Hindlimb muscle (tissue), 1 donor: Measurements from ENCODE around the gene LZTS3. TPM values are rescaled to one million over a fixed set of nuclear protein-coding genes. Genes with fewer than 3 reads are reported as not detected.
"Not testable (repeated sequence)": the region's sequence is repeated elsewhere in the genome, so short reads cannot be mapped to it uniquely, and the experiment has no call there.

Experiments
- DNase-seq: peaks from one replicate; pipeline ENCODE4 v3.0.0-alpha.2; 2013
- polyA plus RNA-seq: library from polyadenylated mRNA; unstranded; fragments of 120-200 nt; gene quantifications from one replicate; pipeline ENCODE4 v1.2.1, GENCODE V29; 2013; ENCODE audit not compliant: insufficient read length

Gene LZTS3
- polyA plus RNA-seq, 1 donor: 3.5 TPM

- no peak for DNase-seq
These were observed 6.4 kb downstream of the LZTS3 start for GRCh38 chr20:3166913-3167342.

- DNase-seq: no peak
These were observed 6.9 kb downstream of the LZTS3 start for GRCh38 chr20:3166338-3166912.

DNA sequence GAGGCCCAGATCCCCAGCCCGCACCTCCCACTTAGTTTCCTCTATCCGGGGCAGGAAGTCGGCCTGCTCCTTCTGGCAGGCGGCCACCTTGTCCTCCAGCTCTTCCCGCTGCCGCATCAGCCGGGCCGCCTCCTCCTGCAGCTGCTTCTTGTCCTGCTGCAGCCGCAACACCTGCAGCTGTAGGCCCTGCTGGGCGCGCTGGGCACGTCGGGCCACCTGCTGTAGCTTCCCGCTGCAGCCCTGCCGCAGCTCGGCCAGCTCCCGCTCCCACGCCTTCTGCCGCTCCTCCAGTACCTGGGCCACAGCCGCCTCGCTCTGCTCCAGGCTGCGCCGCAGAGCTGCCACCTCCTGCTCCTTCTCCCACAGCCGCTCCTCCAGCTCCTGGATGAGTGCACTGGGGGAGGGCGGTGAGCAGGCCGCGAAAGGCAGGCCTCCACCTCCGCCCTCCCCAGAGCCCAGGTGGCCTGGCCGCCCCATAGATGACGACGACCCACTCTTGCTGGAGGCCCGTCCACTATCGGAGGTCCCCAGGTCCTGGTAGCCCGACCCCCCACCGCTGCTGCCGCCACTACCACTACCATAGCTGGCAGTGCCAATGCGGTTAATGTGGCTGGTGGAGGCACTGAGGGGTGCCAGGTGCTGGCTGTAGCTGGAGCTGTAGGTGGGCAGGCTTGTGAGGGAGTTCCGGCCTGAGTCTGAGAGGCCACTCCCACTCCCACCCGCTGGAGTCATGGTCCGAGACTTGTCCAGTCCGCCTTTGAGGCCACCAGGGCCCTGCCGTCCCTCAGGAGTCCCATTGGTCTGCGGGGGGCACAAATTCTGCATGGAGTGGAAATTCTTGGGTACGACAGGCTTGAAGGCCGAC is 7.6 kb downstream of the LZTS3 start:
- peak; percentile 77 for DNase-seq

DNA sequence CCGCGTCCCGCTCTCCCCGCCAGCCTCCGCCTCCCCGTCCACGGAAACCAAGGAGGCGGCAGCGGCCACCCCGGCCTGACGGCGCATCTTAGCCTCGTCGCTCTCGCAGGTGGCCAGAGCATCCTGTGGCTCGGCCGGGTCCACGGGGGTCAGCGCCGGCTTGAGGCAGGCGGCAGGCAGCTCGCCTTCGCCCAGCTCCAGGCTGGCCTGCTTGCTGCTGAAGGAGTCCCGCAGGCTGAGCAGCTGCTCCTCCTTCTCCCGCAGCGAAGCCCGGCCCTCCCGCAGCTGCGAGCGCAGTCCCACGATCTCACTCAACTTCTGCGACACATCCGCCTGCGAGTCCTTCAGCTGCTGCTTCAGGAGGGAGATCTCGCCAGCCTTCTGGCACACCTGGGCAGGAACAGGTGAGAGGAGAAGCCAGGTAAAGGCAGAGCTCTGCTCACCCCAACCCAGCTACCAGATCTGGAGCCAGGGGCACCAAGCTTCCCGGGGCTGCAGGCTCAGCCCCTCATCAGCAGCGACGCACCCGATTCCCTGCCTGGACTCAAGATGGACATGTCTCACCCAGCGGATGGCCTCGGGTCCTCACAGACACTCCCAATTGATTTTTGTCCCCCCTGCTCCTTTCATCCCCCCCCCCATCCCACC is 8.5 kb downstream of the LZTS3 start:
- no peak for DNase-seq

DNA sequence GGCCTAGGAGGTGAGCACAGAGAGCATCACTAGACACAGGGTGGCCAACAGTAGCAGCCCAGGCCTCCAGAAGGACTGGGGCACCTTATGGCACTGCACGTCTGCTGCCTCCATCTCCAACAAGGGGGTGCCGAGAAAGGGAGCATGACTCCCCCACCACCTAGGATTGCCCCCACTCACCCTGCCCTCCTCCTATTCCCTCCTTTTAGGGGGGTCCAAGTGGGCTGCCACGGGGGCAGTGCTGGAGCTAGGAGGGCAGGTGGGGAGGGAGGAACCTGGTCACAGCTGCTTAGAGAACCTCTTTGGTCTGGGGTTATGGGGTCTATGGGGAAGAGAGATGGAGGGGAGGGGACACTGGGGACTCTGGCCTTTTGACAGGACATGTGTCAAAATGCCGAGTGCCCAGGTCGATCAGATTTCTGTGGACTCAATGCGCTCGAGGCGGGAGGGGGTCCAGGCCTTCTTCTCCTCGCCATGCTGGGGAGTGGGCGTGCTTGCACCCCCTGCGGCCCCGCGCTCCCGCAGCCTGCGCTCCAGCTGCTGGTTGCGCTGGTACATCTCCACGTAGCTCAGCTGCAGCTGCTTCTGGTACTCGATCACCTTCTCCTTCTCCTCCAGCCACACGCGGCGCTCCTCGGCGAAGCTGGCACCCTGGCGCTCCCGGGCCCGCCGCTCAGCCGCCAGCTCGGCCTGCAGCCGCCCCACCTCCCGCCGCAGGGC is 9.1 kb downstream of the LZTS3 start:
- DNase-seq: no peak

- DNase-seq: no peak
These were observed 10.0 kb downstream of the LZTS3 start for GRCh38 chr20:3163099-3164042.

GRCh38 chr20:3162080-3162611 is 11.2 kb downstream of the LZTS3 start:
- no peak for DNase-seq

- no peak for DNase-seq
These were observed 11.9 kb downstream of the LZTS3 start for GRCh38 chr20:3161316-3162079.

GRCh38 chr20:3160418-3160817 is 12.9 kb downstream of the LZTS3 start:
- DNase-seq: no peak

GRCh38 chr20:3158968-3159431 is 14.3 kb downstream of the LZTS3 start:
- no peak for DNase-seq

DNA sequence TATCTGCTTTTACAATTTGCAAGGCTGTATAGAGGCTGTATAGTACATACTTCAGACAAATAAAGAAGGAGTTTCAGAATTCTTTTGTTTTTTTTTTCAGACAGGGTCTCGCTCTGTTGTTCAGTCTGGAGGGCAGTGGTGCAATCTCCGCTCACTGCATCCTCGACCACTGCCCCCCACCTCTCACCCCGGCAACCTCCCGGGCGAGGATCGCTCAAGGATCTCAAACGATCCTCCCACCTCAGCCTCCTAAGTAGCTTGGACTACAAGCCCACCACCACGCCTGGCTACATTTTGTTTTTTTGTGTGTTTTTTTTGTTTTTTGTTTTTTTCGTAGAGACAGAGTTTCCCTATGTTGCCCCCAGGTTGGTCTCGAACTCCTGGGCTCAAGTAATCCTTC is 15.5 kb downstream of the LZTS3 start:
- no peak for DNase-seq

DNA sequence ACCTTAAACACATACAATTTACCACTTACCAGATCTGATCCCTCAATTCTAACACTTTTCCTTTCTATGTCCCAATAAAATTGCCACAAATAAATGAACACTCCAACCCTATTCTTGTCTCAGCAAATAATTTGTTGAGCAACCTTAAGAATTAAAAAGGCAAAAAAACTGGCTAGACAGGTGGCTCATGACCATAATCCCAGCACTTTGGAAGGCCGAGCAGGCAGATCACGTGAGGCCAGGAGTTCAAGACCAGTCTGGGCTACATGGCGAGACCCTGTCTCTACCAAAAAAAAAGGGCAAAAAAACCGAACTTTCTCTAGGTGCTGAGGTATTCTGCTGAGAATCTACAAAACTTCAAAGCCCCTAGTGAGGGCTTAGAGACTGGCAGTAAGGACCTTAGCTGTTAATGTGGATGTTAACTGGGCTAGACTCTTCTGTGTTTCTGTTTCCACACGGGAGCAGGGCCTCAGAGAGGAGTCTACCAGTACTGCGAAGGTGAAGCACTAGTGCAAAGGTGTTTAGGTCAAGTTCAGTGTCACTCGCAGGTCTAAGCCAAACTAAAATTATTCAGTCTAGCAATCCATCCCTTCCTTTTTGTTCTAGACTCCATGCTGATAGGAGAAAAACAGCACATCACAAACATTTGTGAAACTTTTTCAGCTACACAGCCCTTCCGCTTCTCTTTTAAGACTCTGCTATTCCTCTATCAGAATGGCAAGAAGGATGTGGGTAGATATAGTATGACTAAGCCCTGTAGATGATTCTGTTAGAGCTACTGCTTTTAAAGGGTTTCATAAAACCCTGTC is 16.3 kb downstream of the LZTS3 start:
- DNase-seq: no peak

GRCh38 chr20:3152057-3152644 is 21.2 kb downstream of the LZTS3 start:
- DNase-seq: not testable (repeated sequence)

GRCh38 chr20:3150908-3151307 is 22.4 kb downstream of the LZTS3 start:
- DNase-seq: no peak

DNA sequence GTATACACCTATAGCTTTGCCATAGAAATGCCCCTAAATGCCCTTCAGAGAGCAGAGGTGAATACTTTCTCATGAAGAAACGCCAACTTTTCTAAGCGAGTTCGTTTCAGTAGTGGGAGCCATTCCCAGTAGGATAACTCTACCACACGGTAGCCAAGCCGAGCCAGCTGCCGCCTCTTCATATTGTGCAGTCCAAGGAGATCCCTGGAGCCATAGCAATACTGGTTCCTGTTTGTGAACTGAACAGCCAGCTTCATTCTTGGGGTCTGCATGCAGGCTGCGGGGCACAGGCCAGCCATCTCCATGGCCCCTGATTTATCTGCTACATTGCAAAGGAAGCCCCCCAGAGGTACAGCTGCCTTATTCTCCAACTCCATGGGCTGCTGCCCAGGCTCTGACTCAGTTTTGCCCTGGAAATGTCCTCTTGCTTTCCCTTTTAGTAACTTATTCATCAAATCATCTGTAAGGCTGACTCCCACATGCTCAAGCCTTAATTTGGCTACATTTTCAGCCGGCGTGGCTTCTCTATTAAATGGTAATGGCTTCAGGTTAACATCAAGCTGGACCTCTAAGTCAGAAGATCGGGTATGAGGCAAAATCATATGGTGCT is 26.5 kb downstream of the LZTS3 start:
- DNase-seq: no peak

DNA sequence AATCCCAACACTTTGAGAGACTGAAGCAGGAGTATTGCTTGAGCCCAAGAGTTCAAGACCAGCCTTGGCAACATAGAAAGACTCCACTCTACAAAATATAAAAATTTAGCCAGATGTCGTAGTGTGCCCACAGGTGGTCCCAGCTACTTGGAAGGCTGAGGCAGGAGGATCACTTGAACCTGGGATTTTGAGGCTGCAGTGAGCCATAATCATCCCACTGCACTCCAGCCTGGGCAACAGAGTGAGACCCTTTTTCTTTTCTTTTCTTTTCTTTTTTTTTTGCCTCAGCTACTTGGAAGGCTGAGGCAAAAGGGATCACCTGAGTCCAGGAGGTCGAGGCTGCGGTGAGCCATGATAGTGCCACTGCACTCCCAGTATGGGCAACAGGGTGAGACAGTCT is 31.6 kb downstream of the LZTS3 start:
- no peak for DNase-seq

GRCh38 chr20:3137492-3137891 is 35.9 kb downstream of the LZTS3 start:
- DNase-seq: no peak

DNA sequence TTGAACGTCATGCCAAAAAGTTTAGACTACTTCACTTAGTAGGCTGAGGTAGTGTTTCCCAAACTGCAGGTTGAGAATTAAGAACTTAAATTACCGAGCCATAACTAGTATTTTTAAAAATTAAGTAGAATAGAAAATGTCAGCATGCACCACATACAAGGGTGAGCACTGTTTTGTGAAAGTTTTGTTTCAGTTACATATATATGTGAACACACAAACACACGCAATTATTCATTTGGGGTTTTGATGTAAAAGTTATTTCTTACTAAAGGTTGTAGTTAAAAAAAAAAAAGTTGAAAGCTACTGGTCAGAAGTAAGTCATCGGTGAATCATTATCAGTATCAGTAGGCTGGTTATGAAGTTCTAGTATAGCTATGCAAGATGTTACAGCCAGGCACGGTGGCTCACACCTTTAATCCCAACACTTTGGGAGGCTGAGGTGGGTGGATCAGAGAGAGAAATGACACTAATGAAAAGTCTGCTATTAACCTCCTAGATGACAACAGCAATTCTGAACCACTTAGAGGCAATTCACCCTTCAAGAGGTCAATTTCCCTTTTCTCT is 37.8 kb downstream of the LZTS3 start:
- DNase-seq: no peak

GRCh38 chr20:3134151-3134550 is 39.2 kb downstream of the LZTS3 start:
- DNase-seq: no peak
